ENCODE data around the gene ABHD1.
"Not testable (repeated sequence)": the region's sequence is repeated elsewhere in the genome, so short reads cannot be mapped to it uniquely, and the experiment has no call there.

ABHD1 gene

DNA sequence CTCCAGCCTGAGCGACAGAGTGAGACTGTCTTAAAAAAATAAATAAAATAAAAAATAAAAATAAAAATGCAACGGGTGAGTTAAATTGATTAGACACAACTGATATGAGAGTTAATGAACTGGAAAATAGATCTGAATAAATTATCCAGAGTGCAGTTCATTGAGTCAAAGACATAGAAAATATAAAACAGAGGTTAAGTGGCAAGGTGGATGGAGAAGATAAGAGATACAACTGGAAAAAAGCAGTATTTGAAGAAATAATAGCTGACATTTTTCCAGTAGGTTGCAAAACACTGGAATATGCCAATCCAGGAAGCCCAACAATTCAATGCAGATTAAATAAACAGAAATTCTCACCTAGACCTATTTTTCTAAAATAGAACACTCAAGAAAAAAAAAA is 15.4 kb upstream of the ABHD1 start:
- no peaks in the 10 kb centered on the region for H3K4me1 ChIP-seq (ENCODE audit: control insufficient read depth, insufficient read depth, low read length)
- ChIA-PET CTCF (interaction anchor here (1.6 to 1.8 kb wide), 2 partner anchors 9 to 195 kb away, joined by 5 to 6 read pairs; no protein-coding TSS in a partner anchor), POLR2A (interaction anchor here (0.7 to 1.1 kb wide), 2 partner anchors 26 to 321 kb away, joined by 5 to 6 read pairs; partner anchors contain the start of gene PREB)
- H3K36me3 ChIP-seq (ENCODE audit: control insufficient read depth in 2 of 2, insufficient read depth in 1 of 2, low read length in 2 of 2) = no peaks in the 10 kb centered on the region; a peak in 1 of 3 replicates
- H3K4me3 ChIP-seq (ENCODE audit: low read depth, low read length) = no peak overlapping the region
- TF ChIP-seq ZNF146 (tag by site-specific recombination; IDR thresholded peaks at IDR 0.05) = no peak
- TF ChIP-seq ZNF658 (tag by site-specific recombination; IDR thresholded peaks at IDR 0.05) = no peak
- TF ChIP-seq ZNF544 (tag by site-specific recombination; IDR thresholded peaks at IDR 0.05) = no peak
- TF ChIP-seq, protein P1, sequence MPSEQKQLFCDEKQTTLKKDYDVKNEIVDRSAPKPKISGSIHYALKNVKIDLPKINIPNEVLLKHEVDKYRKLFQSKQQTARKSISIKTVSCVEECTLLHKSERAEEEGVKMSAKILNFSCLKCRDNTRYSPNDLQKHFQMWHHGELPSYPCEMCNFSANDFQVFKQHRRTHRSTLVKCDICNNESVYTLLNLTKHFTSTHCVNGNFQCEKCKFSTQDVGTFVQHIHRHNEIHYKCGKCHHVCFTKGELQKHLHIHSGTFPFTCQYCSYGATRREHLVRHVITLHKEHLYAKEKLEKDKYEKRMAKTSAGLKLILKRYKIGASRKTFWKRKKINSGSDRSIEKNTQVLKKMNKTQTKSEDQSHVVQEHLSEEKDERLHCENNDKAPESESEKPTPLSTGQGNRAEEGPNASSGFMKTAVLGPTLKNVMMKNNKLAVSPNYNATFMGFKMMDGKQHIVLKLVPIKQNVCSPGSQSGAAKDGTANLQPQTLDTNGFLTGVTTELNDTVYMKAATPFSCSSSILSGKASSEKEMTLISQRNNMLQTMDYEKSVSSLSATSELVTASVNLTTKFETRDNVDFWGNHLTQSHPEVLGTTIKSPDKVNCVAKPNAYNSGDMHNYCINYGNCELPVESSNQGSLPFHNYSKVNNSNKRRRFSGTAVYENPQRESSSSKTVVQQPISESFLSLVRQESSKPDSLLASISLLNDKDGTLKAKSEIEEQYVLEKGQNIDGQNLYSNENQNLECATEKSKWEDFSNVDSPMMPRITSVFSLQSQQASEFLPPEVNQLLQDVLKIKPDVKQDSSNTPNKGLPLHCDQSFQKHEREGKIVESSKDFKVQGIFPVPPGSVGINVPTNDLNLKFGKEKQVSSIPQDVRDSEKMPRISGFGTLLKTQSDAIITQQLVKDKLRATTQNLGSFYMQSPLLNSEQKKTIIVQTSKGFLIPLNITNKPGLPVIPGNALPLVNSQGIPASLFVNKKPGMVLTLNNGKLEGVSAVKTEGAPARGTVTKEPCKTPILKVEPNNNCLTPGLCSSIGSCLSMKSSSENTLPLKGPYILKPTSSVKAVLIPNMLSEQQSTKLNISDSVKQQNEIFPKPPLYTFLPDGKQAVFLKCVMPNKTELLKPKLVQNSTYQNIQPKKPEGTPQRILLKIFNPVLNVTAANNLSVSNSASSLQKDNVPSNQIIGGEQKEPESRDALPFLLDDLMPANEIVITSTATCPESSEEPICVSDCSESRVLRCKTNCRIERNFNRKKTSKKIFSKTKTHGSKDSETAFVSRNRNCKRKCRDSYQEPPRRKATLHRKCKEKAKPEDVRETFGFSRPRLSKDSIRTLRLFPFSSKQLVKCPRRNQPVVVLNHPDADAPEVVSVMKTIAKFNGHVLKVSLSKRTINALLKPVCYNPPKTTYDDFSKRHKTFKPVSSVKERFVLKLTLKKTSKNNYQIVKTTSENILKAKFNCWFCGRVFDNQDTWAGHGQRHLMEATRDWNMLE (tag by site-specific recombination; conservative IDR thresholded peaks at IDR 0.05; ENCODE audit: low read depth) = no peak
- no peak for TF ChIP-seq SP7 (tag by site-specific recombination; IDR thresholded peaks at IDR 0.05)
- no peak for TF ChIP-seq ZNF629 (tag by site-specific recombination; IDR thresholded peaks at IDR 0.05)
- TF ChIP-seq ZNF266 (tag by site-specific recombination; IDR thresholded peaks at IDR 0.05; ENCODE audit: low read depth) = no peak
- TF ChIP-seq ZNF670 (tag by site-specific recombination; IDR thresholded peaks at IDR 0.05; ENCODE audit: low read depth) = no peak
- no peak for TF ChIP-seq ZNF239 (tag by site-specific recombination; IDR thresholded peaks at IDR 0.05)
- no peak for TF ChIP-seq ZNF221 (tag by site-specific recombination; IDR thresholded peaks at IDR 0.05; ENCODE audit: borderline replicate concordance)
- no peak for TF ChIP-seq ZNF560 (tag by site-specific recombination; IDR thresholded peaks at IDR 0.05; ENCODE audit: borderline replicate concordance)
- TF ChIP-seq, protein P2, sequence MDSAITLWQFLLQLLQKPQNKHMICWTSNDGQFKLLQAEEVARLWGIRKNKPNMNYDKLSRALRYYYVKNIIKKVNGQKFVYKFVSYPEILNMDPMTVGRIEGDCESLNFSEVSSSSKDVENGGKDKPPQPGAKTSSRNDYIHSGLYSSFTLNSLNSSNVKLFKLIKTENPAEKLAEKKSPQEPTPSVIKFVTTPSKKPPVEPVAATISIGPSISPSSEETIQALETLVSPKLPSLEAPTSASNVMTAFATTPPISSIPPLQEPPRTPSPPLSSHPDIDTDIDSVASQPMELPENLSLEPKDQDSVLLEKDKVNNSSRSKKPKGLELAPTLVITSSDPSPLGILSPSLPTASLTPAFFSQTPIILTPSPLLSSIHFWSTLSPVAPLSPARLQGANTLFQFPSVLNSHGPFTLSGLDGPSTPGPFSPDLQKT (IDR thresholded peaks at IDR 0.05; ENCODE audit: borderline replicate concordance, low read depth, low read length) = no peak
- no peak for TF ChIP-seq ZNF600 (tag by site-specific recombination; IDR thresholded peaks at IDR 0.05)
- no peak for TF ChIP-seq ZNF335 (tag by site-specific recombination; conservative IDR thresholded peaks at IDR 0.05)
- TF ChIP-seq, protein P3, sequence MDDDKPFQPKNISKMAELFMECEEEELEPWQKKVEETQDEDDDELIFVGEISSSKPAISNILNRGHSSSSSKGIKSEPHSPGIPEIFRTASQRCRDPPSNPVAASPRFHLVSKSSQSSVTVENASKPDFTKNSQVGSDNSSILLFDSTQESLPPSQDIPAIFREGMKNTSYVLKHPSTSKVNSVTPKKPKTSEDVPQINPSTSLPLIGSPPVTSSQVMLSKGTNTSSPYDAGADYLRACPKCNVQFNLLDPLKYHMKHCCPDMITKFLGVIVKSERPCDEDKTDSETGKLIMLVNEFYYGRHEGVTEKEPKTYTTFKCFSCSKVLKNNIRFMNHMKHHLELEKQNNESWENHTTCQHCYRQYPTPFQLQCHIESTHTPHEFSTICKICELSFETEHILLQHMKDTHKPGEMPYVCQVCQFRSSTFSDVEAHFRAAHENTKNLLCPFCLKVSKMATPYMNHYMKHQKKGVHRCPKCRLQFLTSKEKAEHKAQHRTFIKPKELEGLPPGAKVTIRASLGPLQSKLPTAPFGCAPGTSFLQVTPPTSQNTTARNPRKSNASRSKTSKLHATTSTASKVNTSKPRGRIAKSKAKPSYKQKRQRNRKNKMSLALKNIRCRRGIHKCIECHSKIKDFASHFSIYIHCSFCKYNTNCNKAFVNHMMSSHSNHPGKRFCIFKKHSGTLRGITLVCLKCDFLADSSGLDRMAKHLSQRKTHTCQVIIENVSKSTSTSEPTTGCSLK (tag by site-specific recombination; IDR thresholded peaks at IDR 0.05) = no peak
- TF ChIP-seq ZNF394 (tag by site-specific recombination; IDR thresholded peaks at IDR 0.05; ENCODE audit: borderline replicate concordance) = no peak
- H3K9me3 ChIP-seq (ENCODE audit: control insufficient read depth, insufficient read depth, low read depth, low read length) = no peaks in the 10 kb centered on the region
- no peak overlapping the region for H3K27ac ChIP-seq (ENCODE audit: extremely low read depth, low read depth, low read length)

DNA sequence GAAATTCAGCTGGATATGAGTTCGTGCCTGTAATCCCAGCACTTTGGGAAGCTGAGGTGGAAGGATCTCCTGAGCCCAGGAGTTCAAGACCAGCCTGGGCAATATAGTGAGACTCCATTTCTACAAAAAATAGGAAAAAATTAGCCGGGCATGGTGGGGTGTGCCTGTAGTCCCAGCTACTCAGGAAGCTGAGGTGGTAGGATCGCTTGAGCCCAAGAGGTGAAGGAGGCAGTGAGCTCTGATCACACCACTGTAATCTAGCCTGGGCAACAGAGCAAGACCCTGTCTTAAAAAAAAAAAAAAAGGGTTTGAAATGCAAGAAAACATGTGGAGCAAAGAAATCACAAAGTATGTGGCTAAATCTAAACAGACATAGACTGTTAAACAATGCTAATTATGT is 14.5 kb upstream of the ABHD1 start:
- TF ChIP-seq ZNF121 (tag by site-specific recombination; IDR thresholded peaks at IDR 0.05) (peak; percentile 81; the same call in 1 of the 2 replicates), ZNF747 (tag by site-specific recombination; IDR thresholded peaks at IDR 0.05) (no peak)
- ChIA-PET POLR2A (interaction anchor here (1.1 kb wide), 1 partner anchor 25 kb away, joined by 6 read pairs; the partner anchor contains the start of gene PREB), CTCF (interaction anchor here (0.6 to 1.8 kb wide), 6 partner anchors 10 to 212 kb away, joined by 3 to 6 read pairs (median 5); no protein-coding TSS in a partner anchor)
- H3K4me1 ChIP-seq (ENCODE audit: control insufficient read depth, insufficient read depth, low read length) = no peaks in the 10 kb centered on the region
- no peaks in the 10 kb centered on the region; a peak in 1 of 3 replicates for H3K36me3 ChIP-seq (ENCODE audit: control insufficient read depth in 2 of 2, insufficient read depth in 1 of 2, low read length in 2 of 2)
- H3K4me3 ChIP-seq (ENCODE audit: low read depth, low read length) = no peak overlapping the region
- no peaks in the 10 kb centered on the region for H3K9me3 ChIP-seq (ENCODE audit: control insufficient read depth, insufficient read depth, low read depth, low read length)
- no peak overlapping the region for H3K27ac ChIP-seq (ENCODE audit: extremely low read depth, low read depth, low read length)

DNA sequence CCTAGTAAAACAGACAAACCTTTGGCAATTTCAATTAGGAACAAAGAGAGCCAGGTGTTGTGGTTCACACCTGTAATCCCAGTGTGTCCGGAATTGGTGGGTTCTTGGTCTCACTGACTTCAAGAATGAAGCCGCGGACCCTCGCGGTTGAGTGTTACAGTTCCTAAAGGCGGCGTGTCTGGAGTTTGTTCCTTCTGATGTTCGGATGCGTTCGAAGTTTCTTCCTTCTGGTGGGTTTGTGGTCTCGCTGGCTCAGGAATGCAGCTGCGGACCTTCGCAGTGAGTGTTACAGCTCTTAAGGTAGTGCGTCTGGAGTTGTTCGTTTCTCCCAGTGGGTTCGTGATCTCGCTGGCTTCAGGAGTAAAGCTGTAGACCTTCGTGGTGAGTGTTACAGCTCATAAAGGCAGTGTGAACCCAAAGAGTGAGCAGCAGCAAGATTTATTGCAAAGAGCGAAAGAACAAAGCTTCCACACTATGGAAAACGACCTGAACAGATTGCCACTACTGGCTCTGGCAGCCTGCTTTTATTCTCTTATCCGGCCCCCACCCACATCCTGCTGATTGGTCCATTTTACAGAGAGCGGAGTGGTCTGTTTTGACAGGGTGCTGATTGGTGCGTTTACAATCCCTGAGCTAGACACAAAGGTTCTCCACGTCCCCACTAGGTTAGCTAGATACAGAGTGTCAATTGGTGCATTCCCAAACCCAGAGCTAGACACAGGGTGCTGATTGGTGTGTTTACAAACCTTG is 12.8 kb upstream of the ABHD1 start:
- H3K27ac ChIP-seq (ENCODE audit: extremely low read depth, low read depth, low read length); H3K9me3 ChIP-seq (ENCODE audit: control insufficient read depth, insufficient read depth, low read depth, low read length); H3K4me3 ChIP-seq (ENCODE audit: low read depth, low read length); H3K4me1 ChIP-seq (ENCODE audit: control insufficient read depth, insufficient read depth, low read length); POLR2A ChIA-PET; H3K36me3 ChIP-seq (ENCODE audit: control insufficient read depth in 2 of 2, insufficient read depth in 1 of 2, low read length in 2 of 2): not testable (repeated sequence)
- CTCF ChIA-PET = interaction anchor here (0.6 to 1.6 kb wide), 4 partner anchors 11 to 138 kb away, joined by 3 to 5 read pairs (median 3); no protein-coding TSS in a partner anchor

DNA sequence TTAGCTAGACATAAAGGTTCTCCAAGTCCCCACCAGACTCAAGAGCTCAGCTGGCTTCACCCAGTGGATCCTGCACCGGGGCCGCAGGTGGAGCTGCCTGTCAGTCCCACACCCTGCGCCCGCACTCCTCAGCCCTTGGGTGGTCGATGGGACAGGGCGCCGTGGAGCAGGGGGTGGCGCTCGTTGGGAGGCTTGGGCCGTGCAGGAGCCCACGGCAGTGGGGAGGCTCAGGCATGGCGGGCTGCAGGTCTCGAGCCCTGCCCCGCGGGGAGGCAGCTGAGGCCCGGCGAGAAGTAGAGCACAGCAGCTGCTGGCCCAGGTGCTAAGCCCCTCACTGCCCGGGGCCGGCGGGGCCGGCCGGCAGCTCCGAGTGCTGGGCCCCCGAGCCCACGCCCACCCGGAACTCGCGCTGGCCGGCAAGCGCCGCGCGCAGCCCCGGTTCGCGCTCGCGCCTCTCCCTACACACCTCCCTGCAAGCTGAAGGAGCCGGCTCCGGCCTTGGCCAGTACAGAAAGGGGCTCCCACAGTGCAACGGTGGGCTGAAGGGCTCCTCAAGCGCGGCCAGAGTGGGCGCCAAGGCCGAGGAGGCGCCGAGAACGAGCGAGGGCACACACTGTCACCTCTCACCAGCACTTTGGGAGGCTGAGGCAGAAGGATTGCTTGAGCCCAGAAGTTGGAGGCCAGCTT is 12.1 kb upstream of the ABHD1 start:
- H3K36me3 ChIP-seq (ENCODE audit: control insufficient read depth in 2 of 2, insufficient read depth in 1 of 2, low read length in 2 of 2); POLR2A ChIA-PET; H3K4me1 ChIP-seq (ENCODE audit: control insufficient read depth, insufficient read depth, low read length); H3K4me3 ChIP-seq (ENCODE audit: low read depth, low read length); H3K27ac ChIP-seq (ENCODE audit: extremely low read depth, low read depth, low read length); H3K9me3 ChIP-seq (ENCODE audit: control insufficient read depth, insufficient read depth, low read depth, low read length): not testable (repeated sequence)
- CTCF ChIA-PET = interaction anchor here (0.6 to 1.7 kb wide), 7 partner anchors 12 to 181 kb away, joined by 3 to 7 read pairs (median 3); no protein-coding TSS in a partner anchor

All from HEK293 (cell line).